HT-29 (cell line): Measurements from ENCODE around the gene ZDHHC22. TPM values are rescaled to one million over a fixed set of nuclear protein-coding genes. Genes with fewer than 3 reads are reported as not detected.
A peak's percentile ranks its signal among the peaks of the same experiment; 100 is the strongest.

Source experiments
- DNase-seq: peaks from one replicate; pipeline ENCODE4 v3.0.0-alpha.2; 2015; ENCODE audit warnings: low spot score
- total RNA-seq: library from RNA; depleted of rRNA; stranded (reverse); fragments of >200 nt; shearing (Covaris generic); gene quantifications from 2 replicates; pipeline ENCODE4 v1.2.3, GENCODE V29; 2014

Gene ZDHHC22
- total RNA-seq, 1 experiment from 2014 or later: not detected

- no peak for DNase-seq
These were observed 16.1 kb upstream of the ZDHHC22 start for GRCh38 chr14:77157740-77158139.

DNA sequence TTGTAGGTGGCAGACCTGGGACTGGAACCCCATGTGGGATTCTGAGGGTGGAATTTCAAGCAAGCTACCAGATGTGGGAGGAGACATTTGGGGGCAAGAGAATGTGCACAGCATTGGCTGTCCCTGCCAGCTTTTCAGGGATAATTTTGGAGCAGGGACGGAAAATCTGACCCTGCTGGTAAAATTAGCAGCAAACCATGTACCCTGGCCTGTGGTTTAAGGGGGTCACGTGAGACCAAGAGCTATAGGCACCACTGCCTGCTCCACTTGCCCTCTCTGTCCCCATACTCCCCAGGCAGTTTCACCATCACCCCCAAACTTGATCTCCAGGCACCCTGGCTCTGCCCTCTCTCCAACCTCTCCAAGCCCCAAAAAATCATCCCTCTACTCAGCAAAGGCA, 13.5 kb upstream of the ZDHHC22 start:
- no peak for DNase-seq

DNA sequence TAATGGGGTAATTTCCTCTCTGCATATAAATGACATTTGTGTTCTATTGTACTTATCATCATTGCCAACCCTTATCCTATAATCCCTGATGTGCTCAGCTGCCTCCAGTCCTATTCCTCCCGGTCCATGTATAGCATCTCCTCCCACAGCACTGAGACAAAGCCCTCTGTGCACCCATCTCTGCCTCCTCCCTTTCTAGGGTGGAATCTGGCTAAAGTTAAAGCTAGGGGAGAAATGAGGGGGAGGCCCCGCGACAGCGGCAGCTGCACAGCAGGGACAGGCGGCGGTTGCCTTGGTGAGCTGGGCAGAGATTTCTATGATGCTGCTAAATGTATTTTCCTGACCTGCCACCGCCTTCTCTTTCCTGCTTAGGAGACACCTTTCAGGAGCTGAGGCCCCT, 12.8 kb upstream of the ZDHHC22 start:
- no peak for DNase-seq

DNA sequence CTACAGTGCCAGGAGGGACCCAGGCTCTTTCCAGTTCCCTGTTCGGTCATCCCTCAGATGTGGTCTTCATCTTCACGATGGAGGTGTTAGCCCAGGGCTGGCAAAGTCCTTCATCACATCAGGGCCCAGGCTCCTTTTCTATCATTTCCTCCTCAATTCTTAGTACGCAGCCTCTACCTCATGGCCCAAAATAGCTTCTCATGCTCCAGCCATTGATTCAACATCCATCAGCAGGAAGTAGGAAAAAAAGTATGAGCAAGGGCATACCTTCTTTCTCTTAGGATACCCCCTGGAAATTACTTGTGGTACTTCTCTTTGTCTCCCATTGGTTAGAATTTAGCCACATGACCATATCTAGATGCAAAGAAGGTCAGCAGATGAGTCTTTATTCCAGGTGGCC, 12.2 kb upstream of the ZDHHC22 start:
- DNase-seq: no peak

DNA sequence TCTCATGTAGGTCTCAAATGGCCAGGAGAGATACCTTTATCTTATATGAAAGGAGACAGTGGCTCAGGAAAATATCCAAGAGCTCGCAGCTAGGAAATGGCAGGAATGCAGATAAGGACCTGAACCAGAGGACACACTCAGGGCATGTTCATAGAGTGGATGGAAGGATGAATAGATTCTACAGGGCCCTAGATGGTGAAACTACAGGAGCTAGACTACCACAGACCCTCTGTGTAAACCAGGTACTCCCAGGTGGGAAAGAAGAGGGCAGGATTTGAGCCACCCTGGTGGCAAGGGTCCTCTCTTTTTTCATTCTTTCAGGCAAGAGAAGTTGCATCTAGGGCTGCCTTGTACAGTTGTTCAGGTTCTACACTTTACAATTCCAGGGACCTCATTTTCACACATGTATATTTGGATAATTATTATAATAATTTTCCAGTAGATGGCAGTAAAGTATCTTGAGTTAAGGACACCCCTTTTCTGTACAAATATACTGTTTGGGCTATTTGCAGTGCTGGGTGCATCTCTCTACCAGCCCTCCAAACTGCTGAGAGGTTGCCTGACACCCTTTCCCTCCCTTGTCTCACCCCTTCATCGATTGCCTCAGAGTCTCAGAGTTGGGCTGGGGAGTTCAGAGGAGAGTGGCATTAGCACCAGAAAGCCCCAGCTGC, 10.5 kb upstream of the ZDHHC22 start:
- peak; percentile 30 for DNase-seq

DNA sequence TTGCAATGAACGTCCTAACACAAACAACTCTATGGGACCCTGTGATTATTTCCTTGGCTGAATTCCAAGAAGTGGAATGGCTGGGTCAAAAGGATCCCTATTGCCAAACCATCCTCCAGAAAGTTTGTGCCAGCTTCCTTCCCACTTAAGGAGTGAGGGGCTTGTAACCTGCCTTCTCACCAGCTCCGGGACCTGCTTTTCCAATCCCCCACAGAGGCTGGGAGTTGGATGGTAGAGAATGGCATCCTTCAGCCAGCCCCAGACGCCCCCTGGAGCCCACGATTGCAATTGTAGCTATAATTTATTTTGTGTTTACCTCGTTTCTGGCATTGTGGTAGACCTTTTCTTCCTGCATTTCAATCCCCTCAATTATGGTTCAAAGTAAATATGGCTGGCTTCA, 9.7 kb upstream of the ZDHHC22 start:
- DNase-seq: peak; percentile 22

- no peak for DNase-seq
These were observed 7.1 kb upstream of the ZDHHC22 start for GRCh38 chr14:77148510-77149231.

DNA sequence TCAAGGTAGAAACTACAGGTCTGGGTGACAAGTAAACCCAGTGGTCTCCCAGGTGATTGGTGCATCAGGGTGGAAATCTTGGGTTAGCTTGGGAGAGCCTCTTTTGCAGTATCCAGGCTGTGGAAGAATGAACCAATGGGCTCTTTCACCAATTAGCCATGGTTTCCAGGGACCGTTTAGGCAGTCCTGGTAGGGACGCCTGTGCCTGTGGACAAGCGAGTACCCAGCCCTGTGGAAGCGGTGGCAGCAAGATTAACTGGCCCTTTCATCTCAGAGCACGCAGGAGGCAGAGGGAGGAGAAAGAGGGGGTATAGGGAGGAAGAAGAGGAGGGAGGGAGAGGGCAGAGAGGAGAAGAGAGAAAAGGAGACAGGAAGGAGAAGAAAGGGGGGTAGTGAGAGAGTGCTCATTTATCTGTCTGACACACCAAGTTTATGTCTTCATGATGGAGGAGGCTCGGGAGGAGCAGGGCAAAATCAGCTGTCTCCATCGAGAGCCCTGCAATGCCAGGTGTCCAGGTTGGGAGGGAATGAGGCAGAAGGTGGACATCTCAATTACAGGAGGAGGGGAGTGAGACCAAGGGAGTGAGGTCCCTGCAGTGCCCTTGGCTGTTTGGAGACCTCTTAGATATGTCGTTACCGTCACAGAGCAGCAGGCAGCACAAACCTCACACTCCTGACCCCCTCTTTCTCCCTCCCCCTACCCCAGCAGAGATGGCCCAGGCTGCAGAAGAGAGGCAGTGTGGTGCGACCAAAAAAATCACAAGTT, 4.6 kb upstream of the ZDHHC22 start:
- no peak for DNase-seq

DNA sequence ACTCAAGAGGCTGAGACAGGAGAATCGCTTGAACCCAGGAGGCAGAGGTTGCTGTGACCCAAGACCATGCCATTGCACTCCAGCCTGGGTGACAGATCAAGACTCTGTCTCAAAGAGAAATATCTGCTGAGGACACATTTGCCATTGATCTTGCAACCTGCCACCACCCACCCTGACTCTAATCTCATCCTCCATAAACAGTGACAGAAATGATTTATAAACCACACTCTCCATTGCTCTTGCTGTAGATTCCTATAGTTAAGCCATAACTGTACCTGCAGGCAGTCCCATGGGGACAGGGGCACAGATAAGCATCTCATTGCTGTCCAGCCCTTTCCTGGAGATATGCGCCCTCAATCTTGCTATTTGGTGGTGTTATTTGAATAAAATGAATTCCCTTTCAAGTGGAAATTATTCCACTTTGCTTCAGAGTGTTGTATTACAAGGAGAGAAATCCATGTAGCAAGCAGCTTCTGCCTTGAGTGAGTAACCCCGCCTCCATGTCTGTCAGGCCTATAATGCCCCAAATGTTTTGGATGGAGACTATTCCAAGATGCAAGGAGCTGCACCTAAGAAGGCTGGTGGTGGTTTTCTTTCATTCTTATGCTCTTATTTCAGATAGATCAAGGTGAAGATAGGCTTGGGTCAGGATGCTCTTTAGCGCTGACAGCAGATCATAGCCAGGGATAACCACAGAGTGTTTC, 3.0 kb upstream of the ZDHHC22 start:
- DNase-seq: no peak

DNA sequence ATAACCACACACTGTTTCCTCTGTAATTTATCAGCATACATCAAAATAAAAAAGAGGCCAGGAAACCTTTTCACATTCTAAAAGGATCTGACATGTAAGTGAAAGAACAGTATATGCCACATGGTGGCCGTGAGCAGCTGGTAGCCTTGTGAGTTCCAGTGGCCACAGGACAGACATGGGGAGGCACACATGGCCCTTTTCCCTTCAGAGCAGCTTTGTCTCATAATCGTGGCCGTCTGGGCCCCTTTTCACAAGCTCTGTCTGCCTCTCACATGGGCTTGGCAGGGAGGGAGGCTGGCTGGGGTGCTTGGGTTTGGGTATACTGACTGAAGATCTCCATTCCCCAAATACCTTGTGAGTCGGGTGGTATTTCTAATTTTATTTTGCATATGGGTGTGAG, 1.5 kb upstream of the ZDHHC22 start:
- DNase-seq: no peak

GRCh38 chr14:77142005-77142800, 612 bp upstream of the ZDHHC22 start:
- no peak for DNase-seq

- DNase-seq: no peak
These were observed 1.0 kb downstream of the ZDHHC22 start for GRCh38 chr14:77140359-77141213.

DNA sequence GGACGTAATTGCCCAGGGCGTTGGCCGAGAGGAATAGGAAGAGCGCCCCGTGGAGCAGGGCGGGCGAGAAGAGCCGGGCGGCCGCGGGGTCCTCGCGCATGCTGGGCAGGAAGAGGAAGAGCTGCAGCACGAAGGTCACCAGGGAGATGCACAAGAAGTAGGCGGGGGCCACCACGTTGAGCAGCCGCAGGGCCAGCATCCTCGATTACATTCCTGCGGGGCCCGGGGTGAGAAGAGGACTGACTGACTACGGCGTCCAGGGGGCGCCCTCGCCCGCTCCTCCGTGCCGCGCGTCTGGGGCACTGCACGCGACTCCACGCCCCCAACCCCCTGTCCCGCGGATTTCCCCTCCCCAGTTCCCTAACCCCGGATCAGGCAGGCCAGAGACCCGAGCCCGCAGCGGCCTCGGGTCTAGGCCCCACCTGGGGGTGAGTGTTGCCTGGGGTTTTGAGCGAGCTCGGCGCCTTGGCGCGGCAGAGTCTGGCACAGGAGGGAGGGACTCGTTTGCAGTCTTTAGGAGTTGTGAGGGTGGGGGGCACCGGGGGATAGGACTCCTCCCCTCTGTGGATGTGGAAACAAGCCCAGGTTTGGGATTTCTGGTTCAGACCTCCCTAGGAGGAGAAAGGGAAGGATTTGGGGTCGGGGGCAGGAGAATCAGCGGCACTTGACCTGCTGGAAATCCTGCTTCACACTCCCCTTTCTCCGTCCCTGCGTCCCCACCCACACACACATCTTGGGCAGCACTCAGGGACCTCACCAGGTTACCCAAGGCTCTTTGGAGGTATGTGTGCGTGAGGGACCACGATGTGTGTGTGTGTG, 1.8 kb downstream of the ZDHHC22 start:
- DNase-seq: no peak

GRCh38 chr14:77139022-77139421, 2.6 kb downstream of the ZDHHC22 start:
- DNase-seq: no peak

- DNase-seq: no peak
These were observed 7.8 kb downstream of the ZDHHC22 start for GRCh38 chr14:77133720-77134338.

GRCh38 chr14:77131871-77132486, 9.6 kb downstream of the ZDHHC22 start:
- no peak for DNase-seq

- no peak for DNase-seq
These were observed 10.4 kb downstream of the ZDHHC22 start for GRCh38 chr14:77131206-77131605.

- DNase-seq: no peak
These were observed 11.2 kb downstream of the ZDHHC22 start for GRCh38 chr14:77130386-77130785.
